Measurements from ENCODE around the gene TGFA. TPM values are rescaled to one million over a fixed set of nuclear protein-coding genes. Genes with fewer than 3 reads are reported as not detected.

The TGFA gene
- total RNA-seq, 1 experiment from 2014 or later = 2.5 TPM

DNA sequence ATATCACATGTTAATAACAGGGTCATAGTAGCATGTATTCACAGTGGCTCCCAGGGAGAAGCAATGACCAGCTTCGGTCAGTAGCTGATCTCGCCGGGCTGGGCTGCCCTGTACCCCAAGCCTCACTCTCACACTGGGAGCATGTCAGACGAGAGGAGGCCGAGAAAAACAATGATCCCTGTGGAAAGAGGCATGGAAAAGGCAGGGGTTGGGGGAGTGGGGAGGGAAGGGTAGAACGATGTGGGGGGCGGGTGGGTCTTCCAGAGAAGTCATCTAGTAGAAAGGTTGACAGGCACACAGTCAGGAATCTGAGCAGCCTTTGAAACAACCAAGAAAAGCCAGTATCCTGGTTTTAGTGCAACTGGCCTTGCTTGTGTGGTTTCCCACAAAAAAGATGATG lies 25.4 kb downstream of the TGFA start (continued):
- TF ChIP-seq, protein P1, sequence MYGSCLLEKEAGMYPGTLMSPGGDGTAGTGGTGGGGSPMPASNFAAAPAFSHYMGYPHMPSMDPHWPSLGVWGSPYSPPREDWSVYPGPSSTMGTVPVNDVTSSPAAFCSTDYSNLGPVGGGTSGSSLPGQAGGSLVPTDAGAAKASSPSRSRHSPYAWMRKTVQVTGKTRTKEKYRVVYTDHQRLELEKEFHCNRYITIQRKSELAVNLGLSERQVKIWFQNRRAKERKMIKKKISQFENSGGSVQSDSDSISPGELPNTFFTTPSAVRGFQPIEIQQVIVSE (CRISPR knock-in tag; IDR thresholded peaks at IDR 0.05; ENCODE audit: borderline replicate concordance) = no peak

GRCh38 chr2:70527447-70528080 lies 26.1 kb downstream of the TGFA start:
- no peak overlapping the region for H3K27ac Mint-ChIP-seq
- ATAC-seq = no peak
- peaks cover 9% of the 10 kb centered on the region for H3K27me3 Mint-ChIP-seq (ENCODE audit: low read depth)
- H3K36me3 Mint-ChIP-seq = no peaks in the 10 kb centered on the region
- no peak for DNase-seq (ENCODE audit: low spot score)
- TF ChIP-seq ESRRA (CRISPR knock-in tag; IDR thresholded peaks at IDR 0.05; ENCODE audit: borderline replicate concordance) (no peak), ATF2 (CRISPR knock-in tag; IDR thresholded peaks at IDR 0.05; ENCODE audit: borderline replicate concordance, low read depth) (no peak), NFATC4 (CRISPR knock-in tag; IDR thresholded peaks at IDR 0.05) (no peak), MYBL2 (CRISPR knock-in tag; IDR thresholded peaks at IDR 0.05) (no peak), ETV6 (CRISPR knock-in tag; IDR thresholded peaks at IDR 0.05) (no peak), ZNF138 (CRISPR knock-in tag; conservative IDR thresholded peaks at IDR 0.05) (no peak), ZNF423 (CRISPR knock-in tag; IDR thresholded peaks at IDR 0.05) (no peak), CBFB (CRISPR knock-in tag; IDR thresholded peaks at IDR 0.05; ENCODE audit: low read depth) (no peak)
- TF ChIP-seq, protein P2, sequence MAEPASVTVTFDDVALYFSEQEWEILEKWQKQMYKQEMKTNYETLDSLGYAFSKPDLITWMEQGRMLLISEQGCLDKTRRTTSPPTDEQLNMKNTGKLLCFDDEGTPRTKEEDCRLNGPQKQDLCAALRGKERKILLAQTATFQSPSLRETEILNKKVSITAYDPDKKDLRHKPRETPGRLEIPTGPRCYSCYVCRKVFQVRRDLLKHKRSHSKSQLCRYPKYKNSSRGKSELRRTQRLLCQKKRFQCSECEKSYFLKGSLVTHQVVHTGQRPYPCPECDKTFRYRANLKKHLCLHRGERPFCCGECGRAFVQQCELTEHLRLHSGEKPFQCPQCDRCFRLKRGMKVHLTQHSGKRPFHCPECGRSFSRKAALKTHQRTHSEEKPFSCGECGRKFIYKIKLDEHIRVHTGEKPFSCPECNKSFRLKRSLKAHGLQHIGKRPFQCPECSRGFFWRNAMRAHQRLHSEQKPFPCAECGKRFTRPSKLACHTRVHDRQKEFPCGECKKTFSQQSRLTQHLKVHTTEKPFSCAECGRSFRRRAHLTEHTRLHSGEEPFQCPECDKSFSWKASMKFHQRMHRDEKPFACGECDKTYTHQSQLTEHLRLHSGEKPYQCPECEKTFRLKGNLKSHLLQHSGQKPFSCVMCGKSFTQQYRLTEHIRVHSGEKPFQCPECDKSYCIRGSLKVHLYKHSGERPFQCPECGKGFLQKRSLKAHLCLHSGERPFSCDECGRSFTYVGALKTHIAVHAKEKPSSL (CRISPR knock-in tag; conservative IDR thresholded peaks at IDR 0.05) = no peak
- TF ChIP-seq, protein P3, sequence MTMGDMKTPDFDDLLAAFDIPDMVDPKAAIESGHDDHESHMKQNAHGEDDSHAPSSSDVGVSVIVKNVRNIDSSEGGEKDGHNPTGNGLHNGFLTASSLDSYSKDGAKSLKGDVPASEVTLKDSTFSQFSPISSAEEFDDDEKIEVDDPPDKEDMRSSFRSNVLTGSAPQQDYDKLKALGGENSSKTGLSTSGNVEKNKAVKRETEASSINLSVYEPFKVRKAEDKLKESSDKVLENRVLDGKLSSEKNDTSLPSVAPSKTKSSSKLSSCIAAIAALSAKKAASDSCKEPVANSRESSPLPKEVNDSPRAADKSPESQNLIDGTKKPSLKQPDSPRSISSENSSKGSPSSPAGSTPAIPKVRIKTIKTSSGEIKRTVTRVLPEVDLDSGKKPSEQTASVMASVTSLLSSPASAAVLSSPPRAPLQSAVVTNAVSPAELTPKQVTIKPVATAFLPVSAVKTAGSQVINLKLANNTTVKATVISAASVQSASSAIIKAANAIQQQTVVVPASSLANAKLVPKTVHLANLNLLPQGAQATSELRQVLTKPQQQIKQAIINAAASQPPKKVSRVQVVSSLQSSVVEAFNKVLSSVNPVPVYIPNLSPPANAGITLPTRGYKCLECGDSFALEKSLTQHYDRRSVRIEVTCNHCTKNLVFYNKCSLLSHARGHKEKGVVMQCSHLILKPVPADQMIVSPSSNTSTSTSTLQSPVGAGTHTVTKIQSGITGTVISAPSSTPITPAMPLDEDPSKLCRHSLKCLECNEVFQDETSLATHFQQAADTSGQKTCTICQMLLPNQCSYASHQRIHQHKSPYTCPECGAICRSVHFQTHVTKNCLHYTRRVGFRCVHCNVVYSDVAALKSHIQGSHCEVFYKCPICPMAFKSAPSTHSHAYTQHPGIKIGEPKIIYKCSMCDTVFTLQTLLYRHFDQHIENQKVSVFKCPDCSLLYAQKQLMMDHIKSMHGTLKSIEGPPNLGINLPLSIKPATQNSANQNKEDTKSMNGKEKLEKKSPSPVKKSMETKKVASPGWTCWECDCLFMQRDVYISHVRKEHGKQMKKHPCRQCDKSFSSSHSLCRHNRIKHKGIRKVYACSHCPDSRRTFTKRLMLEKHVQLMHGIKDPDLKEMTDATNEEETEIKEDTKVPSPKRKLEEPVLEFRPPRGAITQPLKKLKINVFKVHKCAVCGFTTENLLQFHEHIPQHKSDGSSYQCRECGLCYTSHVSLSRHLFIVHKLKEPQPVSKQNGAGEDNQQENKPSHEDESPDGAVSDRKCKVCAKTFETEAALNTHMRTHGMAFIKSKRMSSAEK (CRISPR knock-in tag; IDR thresholded peaks at IDR 0.05; ENCODE audit: borderline replicate concordance) = no peak
- peaks cover 5% of the 10 kb centered on the region for H3K9me3 Mint-ChIP-seq
- ChIA-PET CTCF (no interaction called here), POLR2A (no interaction called here)
- no peak overlapping the region for H3K4me3 Mint-ChIP-seq
- H3K4me1 Mint-ChIP-seq = peaks cover 13% of the 10 kb centered on the region

DNA sequence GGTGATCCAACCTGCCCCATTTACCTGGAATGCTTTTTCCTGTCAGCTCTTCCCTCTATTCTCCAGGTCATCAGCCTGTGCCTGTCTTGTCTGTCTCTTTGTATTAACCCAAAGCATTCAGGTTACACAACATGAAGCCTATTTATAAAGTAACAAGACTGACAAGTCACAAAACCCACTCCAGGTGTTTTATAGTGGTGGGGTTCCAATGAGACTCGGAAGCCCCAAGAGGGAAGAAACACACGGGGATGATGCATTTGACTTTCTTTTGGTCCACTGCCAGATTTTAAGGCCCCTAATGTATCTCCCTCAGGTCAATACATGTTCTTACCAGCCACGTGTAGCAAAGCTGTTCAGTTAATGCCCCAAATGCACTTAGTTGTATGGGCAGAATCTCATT lies 27.5 kb downstream of the TGFA start:
- Mint-ChIP-seq H3K4me3 (no peak overlapping the region), H3K4me1 (peaks cover 11% of the 10 kb centered on the region), H3K36me3 (no peaks in the 10 kb centered on the region), H3K27me3 (ENCODE audit: low read depth) (peaks cover 9% of the 10 kb centered on the region), H3K9me3 (no peaks in the 10 kb centered on the region), H3K27ac (no peak overlapping the region)
- POLR2A ChIA-PET = no interaction called here
- CTCF ChIA-PET = interaction anchor here (1.0 kb wide), 1 partner anchor 28 kb away, joined by 3 read pairs; no protein-coding TSS in a partner anchor
- DNase-seq (ENCODE audit: low spot score) (no peak), ATAC-seq (no peak)
- TF ChIP-seq FOXP1 (CRISPR knock-in tag; IDR thresholded peaks at IDR 0.05; ENCODE audit: borderline replicate concordance) (no peak), JUN (CRISPR knock-in tag; IDR thresholded peaks at IDR 0.05) (no peak), ZNF671 (CRISPR knock-in tag; IDR thresholded peaks at IDR 0.05) (no peak), NR1H2 (CRISPR knock-in tag; IDR thresholded peaks at IDR 0.05) (no peak), SMAD4 (CRISPR knock-in tag; IDR thresholded peaks at IDR 0.05) (no peak), ZNF121 (CRISPR knock-in tag; IDR thresholded peaks at IDR 0.05) (no peak), HMGXB4 (CRISPR knock-in tag; IDR thresholded peaks at IDR 0.05) (no peak), ESRRA (CRISPR knock-in tag; IDR thresholded peaks at IDR 0.05; ENCODE audit: borderline replicate concordance) (no peak), ZBTB43 (CRISPR knock-in tag; IDR thresholded peaks at IDR 0.05) (no peak), CBFB (CRISPR knock-in tag; IDR thresholded peaks at IDR 0.05; ENCODE audit: low read depth) (no peak)

Measured in WTC11 (cell line).